Measurements from ENCODE around the gene PDLIM7.

DNA sequence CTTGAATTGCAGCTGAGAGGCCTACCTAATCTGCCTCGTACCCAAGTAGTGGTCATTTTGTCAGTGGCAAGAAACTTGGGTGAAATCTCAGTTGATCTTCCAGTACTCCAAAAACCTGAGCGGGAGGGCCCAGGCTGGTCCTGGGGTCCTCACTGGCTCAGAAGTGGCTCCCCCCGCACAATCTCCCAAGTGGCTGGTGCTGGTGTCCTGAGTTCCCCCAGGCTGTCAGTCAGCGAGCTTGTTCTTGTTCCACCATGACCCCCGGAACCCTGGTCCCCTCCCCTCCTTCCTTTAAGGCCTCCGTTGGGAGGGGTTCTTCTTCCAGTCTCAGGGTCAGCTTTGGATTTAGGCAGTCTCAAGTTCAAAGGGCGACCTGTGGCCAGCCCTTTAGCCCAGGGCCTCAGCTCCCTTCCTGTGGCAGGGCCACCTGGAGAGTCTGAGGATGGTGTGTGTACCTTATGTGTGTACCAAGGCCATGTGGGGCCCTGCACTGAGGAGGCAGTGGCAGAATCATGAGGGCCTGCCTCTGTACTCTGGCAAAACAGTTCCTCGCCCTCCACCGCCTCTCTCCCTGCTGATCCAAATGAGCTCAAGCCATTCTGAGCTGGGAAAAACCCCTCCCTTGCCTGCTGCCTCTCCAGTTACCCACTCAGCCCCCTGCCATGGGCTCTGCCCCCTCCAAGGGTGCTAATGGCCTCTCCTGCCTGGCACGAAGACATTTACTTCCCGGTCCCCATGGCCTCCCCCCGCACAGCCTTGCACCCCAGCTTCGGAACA, 19.5 kb downstream of the PDLIM7 start:
- TF ChIP-seq EZH2phosphoT487 (IDR thresholded peaks at IDR 0.05): no peak
- TF ChIP-seq, protein P1, sequence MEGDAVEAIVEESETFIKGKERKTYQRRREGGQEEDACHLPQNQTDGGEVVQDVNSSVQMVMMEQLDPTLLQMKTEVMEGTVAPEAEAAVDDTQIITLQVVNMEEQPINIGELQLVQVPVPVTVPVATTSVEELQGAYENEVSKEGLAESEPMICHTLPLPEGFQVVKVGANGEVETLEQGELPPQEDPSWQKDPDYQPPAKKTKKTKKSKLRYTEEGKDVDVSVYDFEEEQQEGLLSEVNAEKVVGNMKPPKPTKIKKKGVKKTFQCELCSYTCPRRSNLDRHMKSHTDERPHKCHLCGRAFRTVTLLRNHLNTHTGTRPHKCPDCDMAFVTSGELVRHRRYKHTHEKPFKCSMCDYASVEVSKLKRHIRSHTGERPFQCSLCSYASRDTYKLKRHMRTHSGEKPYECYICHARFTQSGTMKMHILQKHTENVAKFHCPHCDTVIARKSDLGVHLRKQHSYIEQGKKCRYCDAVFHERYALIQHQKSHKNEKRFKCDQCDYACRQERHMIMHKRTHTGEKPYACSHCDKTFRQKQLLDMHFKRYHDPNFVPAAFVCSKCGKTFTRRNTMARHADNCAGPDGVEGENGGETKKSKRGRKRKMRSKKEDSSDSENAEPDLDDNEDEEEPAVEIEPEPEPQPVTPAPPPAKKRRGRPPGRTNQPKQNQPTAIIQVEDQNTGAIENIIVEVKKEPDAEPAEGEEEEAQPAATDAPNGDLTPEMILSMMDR (IDR thresholded peaks at IDR 0.05): no peak
